ENCODE data around the gene KCNH8.

- TF ChIP-seq CTCF (IDR thresholded peaks at IDR 0.05) (no peak), POLR2A (IDR thresholded peaks at IDR 0.05) (no peak), POLR2AphosphoS5 (IDR thresholded peaks at IDR 0.05) (no peak)
These were observed 122.2 kb downstream of the KCNH8 start for GRCh38 chr3:19270481-19270880.
